ENCODE results near the gene GALNT9.
"Not testable (repeated sequence)": the region's sequence is repeated elsewhere in the genome, so short reads cannot be mapped to it uniquely, and the experiment has no call there.

GALNT9 gene

DNA sequence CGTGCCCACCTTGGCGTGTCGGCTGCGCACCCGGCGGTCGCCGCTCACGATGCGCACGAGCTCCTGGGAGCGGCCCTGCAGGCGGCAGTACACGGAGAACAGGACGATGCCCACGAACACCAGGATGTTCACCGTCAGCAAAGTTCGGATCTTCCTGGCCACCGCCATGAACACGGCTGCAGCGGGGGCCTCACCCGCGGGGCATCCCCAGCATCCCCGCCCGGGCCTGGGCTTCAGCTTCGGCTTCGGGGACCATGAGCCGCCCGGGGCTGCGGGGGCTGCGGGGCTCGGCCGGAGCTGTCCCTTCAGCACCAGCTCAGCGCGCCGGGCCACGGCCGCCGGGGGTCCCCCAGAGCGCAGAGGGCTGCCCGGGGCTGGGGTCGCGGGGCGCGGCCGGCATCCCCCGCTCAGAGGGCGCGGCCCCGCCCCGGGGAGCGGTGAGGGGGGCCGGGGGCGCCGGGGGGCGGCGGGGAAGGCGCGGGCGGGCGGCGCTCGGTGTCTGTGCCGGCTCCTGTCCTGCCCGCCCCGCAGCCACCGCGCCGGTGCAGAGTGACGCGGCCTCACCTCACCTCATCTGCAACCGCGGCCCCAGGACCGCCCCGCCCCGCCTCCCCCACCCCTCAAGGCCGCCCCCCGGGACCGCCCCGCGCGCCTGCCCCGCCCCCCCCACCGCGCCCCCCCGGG, at the start of gene GALNT9:
Gene GALNT9 (minus strand): TSS at position 554 of the 684 bp plus-strand sequence. CDS start 386 bp downstream, at position 168.
- DNase-seq = no peak

DNA sequence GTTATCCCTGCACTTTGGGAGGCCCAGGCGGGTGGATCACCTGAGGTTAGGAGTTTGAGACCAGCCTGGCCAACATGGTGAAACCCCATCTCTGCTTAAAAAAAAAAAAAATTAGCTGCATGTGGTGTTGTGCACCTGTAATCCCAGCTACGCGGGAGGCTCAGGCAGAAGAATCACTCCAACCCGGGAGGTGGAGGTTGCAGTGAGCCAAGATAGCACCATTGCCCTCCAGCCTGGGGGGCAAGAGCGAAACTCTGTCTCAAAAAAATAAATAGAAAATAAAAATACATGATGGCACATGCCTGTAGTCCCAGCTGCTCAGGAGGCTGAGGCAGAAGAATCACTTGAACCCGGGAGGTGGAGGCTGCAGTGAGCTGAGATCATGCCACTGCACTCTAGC, 49.7 kb upstream of the GALNT9 start:
- not testable (repeated sequence) for DNase-seq

GRCh38 chr12:132377147-132377546, 47.8 kb upstream of the GALNT9 start:
- no peak for DNase-seq

DNA sequence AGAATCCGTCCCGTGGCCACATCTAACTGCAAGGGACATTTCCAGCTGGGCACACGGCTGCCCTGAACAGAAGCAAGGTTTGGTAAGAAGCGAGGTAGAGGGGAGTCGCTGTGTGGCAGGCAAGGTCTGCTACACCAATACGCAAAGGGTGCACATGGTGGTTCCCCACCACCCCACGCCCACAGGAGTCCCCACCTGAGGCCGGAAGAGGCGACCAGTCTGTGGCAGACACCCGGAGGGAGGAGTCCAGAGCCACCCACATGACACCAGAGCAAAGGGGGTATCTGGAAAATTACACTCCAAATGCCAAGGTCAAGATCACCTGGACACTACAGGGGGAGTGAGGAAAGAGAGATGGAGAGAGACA, 47.1 kb upstream of the GALNT9 start:
- no peak for DNase-seq

DNA sequence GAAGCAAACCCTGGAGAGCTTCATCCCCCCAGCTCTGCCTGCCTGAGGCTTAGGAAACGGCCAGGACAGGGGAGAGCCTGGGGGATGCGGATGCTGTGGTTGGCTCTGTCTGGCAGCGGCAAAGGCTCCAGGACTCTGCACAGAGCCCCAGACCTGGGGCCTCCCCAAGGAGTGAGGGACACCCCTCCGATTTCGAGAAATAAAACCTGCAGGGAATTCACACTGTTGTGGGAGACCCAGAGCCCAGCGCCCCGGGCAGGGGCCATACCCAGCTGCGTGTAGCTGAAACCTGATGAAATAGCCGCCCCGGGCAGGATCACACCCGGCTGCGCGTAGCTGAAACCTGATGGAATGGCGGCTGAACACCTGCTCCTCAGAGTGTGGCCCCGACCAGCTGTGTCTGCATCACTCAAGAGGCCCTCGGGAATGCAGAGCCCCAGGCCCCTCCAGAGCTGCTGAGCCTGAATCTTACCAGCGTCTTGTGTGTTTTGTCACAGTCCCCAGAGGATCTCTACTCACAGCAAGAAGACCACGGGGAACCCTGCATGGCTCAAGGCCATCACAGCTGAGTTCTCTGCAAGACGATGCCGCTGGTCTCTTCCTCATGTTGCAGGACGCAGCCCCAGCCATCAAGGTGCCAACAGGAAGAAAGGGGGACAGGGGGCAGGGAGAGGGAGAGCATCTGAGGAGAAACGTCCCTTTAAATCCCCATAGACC, 46.5 kb upstream of the GALNT9 start:
- no peak for DNase-seq

DNA sequence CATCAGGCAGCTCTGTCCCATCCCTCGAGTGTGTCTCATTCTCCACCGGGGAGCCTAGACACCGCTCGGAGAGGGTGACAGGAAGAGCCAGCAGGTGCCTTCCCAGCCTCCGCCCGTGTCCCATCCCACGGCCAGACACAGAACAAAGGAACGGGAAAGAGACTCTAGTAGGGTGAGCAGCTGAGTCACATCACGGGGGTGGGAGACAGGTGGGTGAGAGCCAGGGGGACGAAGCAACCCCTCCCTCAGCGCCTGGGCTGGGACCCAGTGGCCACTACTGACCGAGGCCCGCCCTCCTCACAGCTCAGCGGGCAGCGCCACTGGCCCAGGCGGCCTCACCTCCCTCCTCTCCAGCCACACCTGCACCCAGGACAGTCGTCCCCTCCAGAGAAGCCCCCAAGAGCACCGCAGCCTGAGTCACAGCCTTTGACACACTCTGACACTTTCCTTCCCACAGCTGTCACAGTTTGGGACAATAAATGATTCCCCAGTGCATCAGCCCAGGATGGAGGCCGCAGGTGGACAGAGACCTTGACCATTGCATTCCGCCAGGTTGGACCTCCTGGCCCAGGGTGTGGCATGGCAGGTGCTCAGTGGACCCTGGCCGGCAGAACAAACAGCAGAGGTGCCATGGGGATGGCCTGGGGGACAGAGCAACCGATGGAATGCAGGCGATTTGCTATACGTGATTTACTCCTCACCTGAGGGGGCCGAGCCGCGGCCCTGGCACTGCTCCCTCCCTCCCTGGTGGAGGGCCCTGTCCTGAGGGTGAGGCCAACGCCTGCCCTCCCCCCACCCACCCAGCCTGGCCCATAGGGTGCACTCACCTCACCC, 45.4 kb upstream of the GALNT9 start:
- DNase-seq = no peak

DNA sequence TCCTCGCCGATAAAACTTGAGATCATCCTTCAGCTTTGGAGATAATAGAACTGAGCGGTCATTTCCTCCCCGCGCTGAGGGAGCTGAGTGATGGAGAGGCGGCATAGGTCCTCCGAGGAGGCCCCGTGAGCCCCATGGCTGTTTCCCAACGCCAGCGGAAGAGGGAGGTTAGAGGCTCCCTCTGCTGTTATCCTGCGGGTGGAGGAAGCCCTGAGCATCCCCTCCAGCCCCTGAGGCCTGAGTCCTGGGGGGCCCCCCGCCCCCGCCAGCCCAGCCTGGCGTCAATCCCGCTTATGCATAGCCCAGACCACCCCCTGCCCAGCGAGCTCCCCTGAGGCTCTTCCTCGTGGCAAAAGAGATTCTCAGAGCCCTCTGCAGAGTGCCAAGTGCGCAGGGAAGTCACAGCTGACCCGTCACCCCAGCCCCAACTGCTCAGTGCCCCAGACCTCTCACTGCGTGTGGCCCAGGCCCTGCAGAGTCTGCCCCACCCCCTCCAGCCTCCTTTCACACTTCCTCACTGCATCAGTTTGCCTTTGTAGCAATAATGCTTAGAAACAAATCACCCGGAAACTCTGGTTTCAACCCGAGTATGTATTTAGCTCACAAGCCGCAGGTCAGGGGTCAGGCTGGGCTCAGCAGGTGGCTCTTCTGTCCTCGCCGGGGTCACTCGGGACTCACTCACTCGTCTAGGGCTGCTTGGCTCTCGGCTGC, 44.7 kb upstream of the GALNT9 start:
- no peak for DNase-seq

DNA sequence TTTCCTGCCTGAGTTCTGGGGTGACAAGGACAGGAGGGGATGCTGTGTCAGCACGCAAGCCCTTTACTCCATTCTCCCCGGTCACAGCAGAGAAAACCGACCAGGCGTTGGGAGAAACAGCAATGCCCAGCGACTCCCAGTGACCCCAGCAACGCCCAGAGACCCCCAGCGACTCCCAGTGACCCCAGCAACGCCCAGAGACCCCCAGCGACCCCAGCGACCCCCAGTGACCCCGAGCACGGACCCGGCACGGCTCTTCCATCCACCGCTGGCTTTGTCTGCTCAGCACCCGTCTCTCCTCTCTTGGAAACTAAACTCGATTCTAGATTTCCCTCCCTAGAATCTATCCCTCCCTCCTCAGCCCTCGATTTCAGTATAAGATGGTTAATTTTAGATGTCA, 38.5 kb upstream of the GALNT9 start:
- no peak for DNase-seq

GRCh38 chr12:132367071-132367851, 37.9 kb upstream of the GALNT9 start:
- no peak for DNase-seq

GRCh38 chr12:132366341-132366861, 37.0 kb upstream of the GALNT9 start:
- no peak for DNase-seq

DNA sequence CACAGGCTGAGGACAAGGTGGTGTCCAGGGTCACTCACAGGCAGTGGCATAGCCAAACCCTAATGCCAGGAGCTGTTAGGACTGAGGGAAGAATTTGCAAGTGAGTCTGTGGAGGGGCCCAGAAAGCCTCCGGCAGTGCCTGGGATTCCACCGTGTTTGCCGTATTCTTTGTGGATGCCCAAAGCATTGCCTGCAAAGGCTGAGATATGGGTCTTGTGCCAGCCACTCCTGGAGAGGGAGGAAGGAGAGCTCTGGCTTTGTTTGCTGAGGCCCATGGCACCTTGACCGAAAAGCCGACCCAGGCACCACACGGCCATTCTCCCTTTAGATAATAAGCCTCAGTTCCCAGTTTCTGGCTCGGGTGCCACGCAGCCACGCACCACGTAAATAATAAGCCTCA, 35.8 kb upstream of the GALNT9 start:
- DNase-seq = no peak

DNA sequence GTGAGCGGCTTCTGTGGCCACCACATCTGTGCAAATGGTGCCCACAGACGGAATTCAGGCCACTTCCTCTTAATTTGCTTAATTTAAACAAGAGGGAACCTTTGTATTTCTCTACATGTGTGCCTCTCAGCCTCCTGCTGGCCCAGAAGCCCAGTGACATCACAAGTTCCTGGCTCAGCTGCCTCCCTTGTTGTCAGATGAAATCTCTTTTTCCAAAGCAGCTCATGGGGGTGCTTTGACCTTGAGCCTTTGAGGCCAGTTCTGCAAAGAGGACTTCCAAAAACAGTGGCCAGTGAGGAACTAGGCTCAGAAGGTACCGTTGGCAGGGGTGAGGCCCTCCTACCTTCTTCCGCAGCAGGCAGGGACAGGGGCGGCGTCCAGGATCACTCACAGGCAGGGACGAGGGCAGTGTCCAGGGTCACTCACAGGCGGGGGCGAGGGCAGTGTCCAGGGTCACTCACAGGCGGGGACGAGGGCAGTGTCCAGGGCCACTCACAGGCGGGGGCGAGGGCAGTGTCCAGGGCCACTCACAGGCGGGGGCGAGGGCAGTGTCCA, 35.0 kb upstream of the GALNT9 start:
- DNase-seq = no peak

- DNase-seq = no peak
These were observed 34.4 kb upstream of the GALNT9 start for GRCh38 chr12:132363661-132364347.

DNA sequence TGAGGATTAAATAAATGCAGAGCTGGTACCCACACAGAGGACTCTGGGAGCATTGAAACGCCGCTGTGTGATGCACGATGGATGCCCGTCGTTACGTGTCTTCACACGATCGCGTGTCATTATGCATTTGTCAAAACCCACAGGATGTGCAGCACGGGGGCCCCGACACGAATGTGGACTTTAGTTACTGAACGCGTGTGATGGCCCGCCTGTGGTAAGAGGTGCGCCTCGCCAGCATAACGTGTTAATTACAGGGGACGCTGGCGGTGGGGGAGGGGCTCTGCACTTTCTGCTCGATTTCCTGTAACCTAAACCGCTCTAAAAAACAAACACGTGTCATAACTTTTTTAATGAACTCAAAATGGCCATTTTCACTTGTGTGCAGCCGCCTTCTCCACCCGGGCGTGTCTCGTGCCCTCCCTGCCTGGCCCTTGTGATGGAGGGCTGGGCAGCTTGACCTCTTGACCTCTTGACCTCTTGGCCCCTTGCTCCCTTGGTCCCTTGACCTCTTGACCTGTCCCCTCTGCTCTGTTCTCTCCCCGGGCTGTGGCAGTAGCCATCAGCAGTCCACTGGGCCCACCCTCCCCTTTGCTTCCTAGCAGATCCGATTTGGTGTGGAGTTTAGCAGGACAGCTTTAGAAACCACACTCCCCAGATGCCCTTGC, 33.7 kb upstream of the GALNT9 start:
- no peak for DNase-seq

DNA sequence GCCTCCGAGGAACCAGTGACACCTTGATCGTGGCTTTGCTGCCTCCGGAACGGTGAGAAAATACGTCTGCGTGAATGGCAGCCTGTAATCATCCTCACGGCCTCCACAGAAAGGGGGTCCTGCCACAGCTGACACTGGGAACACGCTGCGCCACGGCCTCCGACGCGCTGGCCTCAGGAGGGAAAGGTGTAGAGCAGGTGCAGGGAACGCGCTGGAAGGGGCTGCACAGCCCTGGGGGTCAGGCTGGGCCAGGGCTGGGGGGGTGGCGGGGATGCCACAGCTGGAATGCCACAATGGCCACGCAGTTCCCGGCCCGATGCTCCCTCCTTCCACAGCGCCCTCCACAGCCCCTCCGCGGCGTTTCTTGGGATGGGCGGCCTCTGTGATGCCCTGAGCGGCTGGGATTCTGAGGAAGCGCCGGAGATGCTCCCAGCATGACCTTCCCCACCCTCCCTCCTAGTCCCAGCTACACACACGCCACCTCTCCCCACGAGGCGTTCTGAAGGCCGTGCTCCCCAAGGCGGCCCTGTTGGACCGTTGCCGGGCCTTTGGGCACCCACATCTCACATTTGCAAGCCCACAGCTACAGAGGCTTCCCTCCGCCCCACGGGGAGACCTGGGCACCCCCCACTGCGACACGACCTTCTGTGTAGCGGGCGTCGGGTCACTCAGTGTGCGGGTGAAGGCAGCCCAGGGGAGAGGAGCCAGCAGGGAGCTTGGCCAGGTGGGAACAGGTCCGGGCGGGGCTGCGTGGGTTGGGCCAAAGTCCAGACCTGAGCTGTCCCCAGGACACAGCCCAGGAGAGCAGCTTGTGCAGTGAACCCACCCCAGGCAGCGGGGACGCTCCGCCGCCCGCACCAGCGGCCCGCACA, 31.8 kb upstream of the GALNT9 start:
- no peak for DNase-seq

GRCh38 chr12:132360410-132360809, 31.0 kb upstream of the GALNT9 start:
- DNase-seq = no peak

DNA sequence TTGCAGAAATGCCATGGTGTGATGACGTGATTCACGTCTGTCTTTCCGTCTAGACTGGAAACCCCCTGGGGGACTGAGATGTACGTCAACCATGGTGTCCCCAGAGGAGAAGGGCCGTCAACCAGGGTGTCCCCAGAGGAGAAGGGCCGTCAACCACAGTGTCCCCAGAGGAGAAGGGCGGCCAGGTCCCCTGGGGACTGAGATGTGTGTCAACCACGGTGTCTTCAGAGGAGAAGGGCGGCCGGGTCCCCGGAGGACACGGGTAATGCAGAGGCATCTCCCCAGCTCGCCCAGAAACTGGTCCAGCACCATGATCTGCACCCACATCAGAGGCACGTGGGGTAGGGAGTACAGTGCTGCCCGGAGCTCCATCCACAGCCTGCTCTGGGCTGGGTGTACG, 30.6 kb upstream of the GALNT9 start:
- no peak for DNase-seq

DNA sequence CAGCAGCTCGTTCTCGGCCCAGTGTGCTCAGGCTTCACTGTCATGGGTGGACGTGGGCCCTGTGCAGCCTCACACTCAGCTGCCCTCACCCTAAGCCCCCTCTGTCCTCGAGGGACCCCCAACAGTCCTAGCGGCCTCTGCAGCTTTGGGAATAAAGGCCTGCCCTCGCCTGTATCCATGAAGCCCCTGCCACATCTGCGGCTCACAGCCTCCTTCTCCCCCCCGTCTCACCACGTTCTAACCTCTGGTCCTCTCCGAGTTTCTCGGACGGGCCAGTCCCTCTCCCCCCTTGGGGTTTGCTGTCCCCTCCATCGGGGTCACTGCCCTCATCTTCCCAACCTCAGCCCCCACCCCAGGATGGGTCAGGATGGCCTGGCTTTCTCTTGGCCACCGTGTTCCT, 30.2 kb upstream of the GALNT9 start:
- DNase-seq = no peak

Data from activated CD4-positive, CD25-positive, alpha-beta regulatory T cell (primary cell).